DND-41 (cell line): Measurements from ENCODE around the gene IL2RA.

Experiments
- ATAC-seq: fragments of 200-7000 bp; cut with Tn5 transposase; 3 replicates; pipeline ENCODE4 v1.9.1; 2021; ENCODE audit warnings: low read depth; ENCODE audit not compliant: insufficient read depth
- DNase-seq: peaks from one replicate; pipeline ENCODE4 v3.0.0-alpha.2; 2020
- H2AFZ ChIP-seq: 2 replicates; pipeline ENCODE4 v1.6.0; 2012; ENCODE audit warnings: low read depth, low read length
- H3K27ac ChIP-seq: 2 replicates; pipeline ENCODE4 v1.5.1; 2012; ENCODE audit warnings: low read length, inconsistent platforms
- H3K27me3 ChIP-seq: fragments of 200-600 bp; sonication (generic); 2 replicates; pipeline ENCODE4 v1.6.0; 2012; ENCODE audit warnings: low read length, mild to moderate bottlenecking, inconsistent platforms; ENCODE audit not compliant: insufficient read depth, poor library complexity
- H3K36me3 ChIP-seq: 2 replicates; pipeline ENCODE4 v1.5.1; 2012; ENCODE audit warnings: low read length, inconsistent platforms; ENCODE audit not compliant: insufficient read depth
- H3K4me1 ChIP-seq: 2 replicates; pipeline ENCODE4 v1.5.1; 2012; ENCODE audit warnings: mild to moderate bottlenecking, low read length; ENCODE audit not compliant: insufficient read depth
- H3K4me2 ChIP-seq: 2 replicates; pipeline ENCODE4 v1.6.0; 2012; ENCODE audit warnings: mild to moderate bottlenecking, moderate library complexity, low read length, inconsistent platforms; ENCODE audit not compliant: insufficient read depth
- H3K4me3 ChIP-seq, 2 experiments: fragments of 200-600 bp in 1 of 2; shearing (Covaris generic) in 1 of 2; 2 replicates each; pipeline ENCODE4 v1.5.1; 2012 to 2016; ENCODE audit warnings: inconsistent platforms in 2 of 2, low read length in 2 of 2, mild to moderate bottlenecking in 2 of 2, low read depth in 1 of 2, moderate library complexity in 1 of 2
- H3K79me2 ChIP-seq: 2 replicates; pipeline ENCODE4 v1.6.0; 2012; ENCODE audit warnings: low read length, inconsistent platforms; ENCODE audit not compliant: insufficient read depth
- H3K9ac ChIP-seq: 2 replicates; pipeline ENCODE4 v1.6.0; 2012; ENCODE audit warnings: low read depth, mild to moderate bottlenecking, inconsistent platforms, low read length, moderate library complexity
- H3K9me3 ChIP-seq: 2 replicates; pipeline ENCODE4 v1.5.1; 2012; ENCODE audit warnings: low read length, moderate library complexity, mild to moderate bottlenecking, inconsistent platforms; ENCODE audit not compliant: insufficient read depth, severe bottlenecking
- H4K20me1 ChIP-seq: 2 replicates; pipeline ENCODE4 v1.6.0; 2012; ENCODE audit warnings: low read length; ENCODE audit not compliant: insufficient read depth
- EZH2 ChIP-seq: IDR thresholded peaks from 3 replicates; pipeline ENCODE4 v1.6.1; 2012; ENCODE audit warnings: borderline replicate concordance, low read depth, mild to moderate bottlenecking, moderate library complexity, low read length, inconsistent platforms; ENCODE audit not compliant: severe bottlenecking
- TF ChIP-seq, protein P1 (sequence below): IDR thresholded peaks from 2 replicates; pipeline ENCODE4 v1.5.1; 2012; ENCODE audit warnings: borderline replicate concordance, low read length, moderate library complexity, mild to moderate bottlenecking; ENCODE audit not compliant: poor library complexity, severe bottlenecking; ENCODE audit errors: extremely low read depth

The IL2RA gene

DNA sequence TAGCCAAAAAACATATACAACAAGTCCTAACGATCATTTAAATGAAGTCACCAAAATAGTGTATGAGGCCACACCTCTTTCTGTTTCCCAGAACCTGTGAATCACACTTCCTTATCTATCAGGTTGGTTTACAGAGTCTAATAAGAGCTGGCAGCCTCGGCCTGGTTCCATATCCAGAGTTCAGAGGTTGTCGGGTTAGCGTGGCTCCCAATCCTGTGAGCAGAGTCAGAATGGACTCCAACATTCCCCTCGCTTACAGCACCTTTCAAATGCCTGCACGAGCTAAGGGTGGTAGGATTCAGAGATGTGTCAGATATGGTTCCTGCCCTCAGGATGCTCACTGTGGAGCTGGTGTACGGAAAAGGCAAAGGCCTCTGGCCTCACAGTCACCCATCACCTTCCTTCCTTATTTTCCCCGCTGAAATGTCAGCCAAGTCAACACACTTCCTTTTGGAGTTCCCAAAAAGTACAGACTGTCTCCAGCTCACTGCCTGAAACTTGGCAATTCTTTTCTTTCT, 90.8 kb downstream of the IL2RA start:
- H2AFZ ChIP-seq: no peak overlapping the region
- H3K4me3 ChIP-seq: no peak overlapping the region

DNA sequence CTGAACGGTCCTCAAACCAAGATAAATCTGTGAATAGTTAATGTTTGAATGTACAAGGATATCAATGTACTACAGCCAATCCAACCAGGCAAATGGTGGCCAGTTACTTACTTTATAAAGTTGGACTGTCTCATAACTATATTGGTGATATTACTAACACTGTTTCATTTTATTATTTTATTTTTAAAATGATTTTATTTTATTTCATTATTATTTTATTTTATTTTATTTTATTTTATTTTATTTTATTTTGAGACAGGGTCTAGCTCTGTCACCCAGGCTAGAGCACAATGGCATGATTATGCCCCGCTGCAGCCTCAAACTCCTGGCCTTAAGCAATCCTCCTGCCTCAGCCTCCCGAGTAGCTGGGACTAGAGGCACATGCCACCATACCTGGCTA, 91.6 kb downstream of the IL2RA start:
- no peak overlapping the region for H3K4me2 ChIP-seq
- ATAC-seq: no peak
- no peak overlapping the region for H3K27ac ChIP-seq
- H3K27me3 ChIP-seq: no peaks in the 10 kb centered on the region
- no peak overlapping the region for H3K9ac ChIP-seq
- no peaks in the 10 kb centered on the region for H3K79me2 ChIP-seq
- no peaks in the 10 kb centered on the region for H3K4me1 ChIP-seq
- H4K20me1 ChIP-seq: no peaks in the 10 kb centered on the region
- H2AFZ ChIP-seq: no peak overlapping the region
- no peaks in the 10 kb centered on the region for H3K36me3 ChIP-seq
- H3K4me3 ChIP-seq: no peak overlapping the region
- DNase-seq: no peak
- TF ChIP-seq, protein P1, sequence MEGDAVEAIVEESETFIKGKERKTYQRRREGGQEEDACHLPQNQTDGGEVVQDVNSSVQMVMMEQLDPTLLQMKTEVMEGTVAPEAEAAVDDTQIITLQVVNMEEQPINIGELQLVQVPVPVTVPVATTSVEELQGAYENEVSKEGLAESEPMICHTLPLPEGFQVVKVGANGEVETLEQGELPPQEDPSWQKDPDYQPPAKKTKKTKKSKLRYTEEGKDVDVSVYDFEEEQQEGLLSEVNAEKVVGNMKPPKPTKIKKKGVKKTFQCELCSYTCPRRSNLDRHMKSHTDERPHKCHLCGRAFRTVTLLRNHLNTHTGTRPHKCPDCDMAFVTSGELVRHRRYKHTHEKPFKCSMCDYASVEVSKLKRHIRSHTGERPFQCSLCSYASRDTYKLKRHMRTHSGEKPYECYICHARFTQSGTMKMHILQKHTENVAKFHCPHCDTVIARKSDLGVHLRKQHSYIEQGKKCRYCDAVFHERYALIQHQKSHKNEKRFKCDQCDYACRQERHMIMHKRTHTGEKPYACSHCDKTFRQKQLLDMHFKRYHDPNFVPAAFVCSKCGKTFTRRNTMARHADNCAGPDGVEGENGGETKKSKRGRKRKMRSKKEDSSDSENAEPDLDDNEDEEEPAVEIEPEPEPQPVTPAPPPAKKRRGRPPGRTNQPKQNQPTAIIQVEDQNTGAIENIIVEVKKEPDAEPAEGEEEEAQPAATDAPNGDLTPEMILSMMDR: no peak
- TF ChIP-seq EZH2: no peak
- no peaks in the 10 kb centered on the region for H3K9me3 ChIP-seq

More for the DNA sequence above, 90.8 kb downstream of the IL2RA start:
- Histone ChIP-seq H3K4me1 (peaks cover 5% of the 10 kb centered on the region), H4K20me1 (no peaks in the 10 kb centered on the region), H3K9ac (no peak overlapping the region), H3K36me3 (no peaks in the 10 kb centered on the region), H3K79me2 (no peaks in the 10 kb centered on the region), H3K4me2 (no peak overlapping the region), H3K27ac (no peak overlapping the region), H3K27me3 (peaks cover 6% of the 10 kb centered on the region), H3K9me3 (no peaks in the 10 kb centered on the region)
- ATAC-seq: no peak
- TF ChIP-seq, protein P1: no peak
- TF ChIP-seq EZH2: no peak
- no peak for DNase-seq

DNA sequence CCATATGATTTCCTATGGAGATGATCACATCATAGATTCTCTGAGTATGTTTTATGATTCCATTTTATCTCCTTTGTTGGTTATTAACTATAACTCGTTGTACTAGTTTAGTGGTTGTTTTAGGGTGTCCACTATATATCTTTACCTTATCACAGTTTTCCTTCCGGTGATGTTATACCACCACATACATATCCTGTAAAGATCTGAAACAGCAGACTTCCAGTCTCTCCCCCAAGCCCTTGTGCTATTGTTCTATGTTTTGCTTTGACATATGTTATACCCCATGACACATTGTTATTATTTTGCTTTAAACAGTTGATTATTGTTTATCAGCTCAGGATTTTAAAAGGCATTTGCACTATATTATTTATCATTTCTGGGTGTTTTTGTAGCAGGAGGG, 92.1 kb downstream of the IL2RA start:
- no peak overlapping the region for H3K4me2 ChIP-seq
- no peak overlapping the region for H2AFZ ChIP-seq
- H3K4me3 ChIP-seq: no peak overlapping the region
- no peaks in the 10 kb centered on the region for H3K27me3 ChIP-seq
- H3K9me3 ChIP-seq: no peaks in the 10 kb centered on the region
- H3K27ac ChIP-seq: no peak overlapping the region
- no peak overlapping the region for H3K9ac ChIP-seq
- H3K79me2 ChIP-seq: no peaks in the 10 kb centered on the region
- TF ChIP-seq, protein P1: no peak
- TF ChIP-seq EZH2: no peak
- H4K20me1 ChIP-seq: no peaks in the 10 kb centered on the region
- no peak for DNase-seq
- no peaks in the 10 kb centered on the region for H3K4me1 ChIP-seq
- no peaks in the 10 kb centered on the region for H3K36me3 ChIP-seq
- ATAC-seq: no peak
